H1 (cell line): ENCODE measurements around the gene IFI44L. TPM values are rescaled to one million over a fixed set of nuclear protein-coding genes. Genes with fewer than 3 reads are reported as not detected.

Source experiments
- CTCF ChIA-PET: fragments of 300-600 bp; sonication (Branson Sonifier 250); formaldehyde crosslinking; loops from one replicate; lab custom pipeline; 2021; ENCODE audit not compliant: partially characterized antibody; lab: Charles Lee
- POLR2A ChIA-PET: fragments of 300-600 bp; sonication (Branson Sonifier 250); formaldehyde crosslinking; loops from one replicate; lab custom pipeline; 2021; ENCODE audit warnings: inconsistent platforms; ENCODE audit not compliant: partially characterized antibody; lab: Charles Lee
- DNase-seq, 2 experiments: peaks; one replicate each; pipeline versions ENCODE4 v3.0.0 to v3.0.0-alpha.2; 2010 to 2022; ENCODE audit warnings: low spot score in 2 of 2, low read depth in 1 of 2, mixed read lengths in 1 of 2
- FAIRE-seq: peaks from 2 replicates; lab custom pipeline; 2011; peaks lifted over from hg19 to GRCh38; lab: Jason Lieb, UNC
- H2AFZ ChIP-seq: 2 replicates; pipeline ENCODE4 v1.8.1; 2012; ENCODE audit warnings: low read length, inconsistent platforms
- H2AK5ac ChIP-seq: 2 replicates; pipeline ENCODE4 v1.6.1; 2013; ENCODE audit warnings: low read depth, low read length
- H2BK120ac ChIP-seq: replicated peaks from 2 replicates; pipeline ENCODE3; 2013; ENCODE audit warnings: low read depth, low read length, inconsistent platforms
- H2BK12ac ChIP-seq: 2 replicates; pipeline ENCODE4 v1.6.1; 2013; ENCODE audit warnings: low read depth, low read length
- H2BK15ac ChIP-seq: 2 replicates; pipeline ENCODE4 v1.6.1; 2013; ENCODE audit warnings: low read length
- H2BK20ac ChIP-seq: 2 replicates; pipeline ENCODE4 v1.6.1; 2013; ENCODE audit warnings: low read length
- H2BK5ac ChIP-seq: 2 replicates; pipeline ENCODE4 v1.6.1; 2013; ENCODE audit warnings: low read depth, low read length
- H3K14ac ChIP-seq: 2 replicates; pipeline ENCODE4 v1.6.1; 2013; ENCODE audit warnings: inconsistent platforms; ENCODE audit not compliant: insufficient read length
- H3K18ac ChIP-seq: 2 replicates; pipeline ENCODE4 v1.6.1; 2013; ENCODE audit warnings: low read length; ENCODE audit errors: extremely low read depth
- H3K23ac ChIP-seq: 2 replicates; pipeline ENCODE4 v1.6.1; 2013; ENCODE audit warnings: inconsistent platforms; ENCODE audit not compliant: insufficient read length
- H3K23me2 ChIP-seq: 2 replicates; pipeline ENCODE4 v1.6.1; 2013; ENCODE audit warnings: low read depth, low read length
- H3K27ac ChIP-seq: 2 replicates; pipeline ENCODE4 v1.6.1; 2011; ENCODE audit warnings: low read depth, low read length, inconsistent platforms
- H3K27me3 ChIP-seq, 4 experiments: replicated peaks in 1 of 4; 1 replicate in 1 of 4; 2 replicates in 3 of 4; pipeline versions ENCODE4 v1.6.1 to v1.8.1; 2011 to 2013; ENCODE audit warnings: low read length in 3 of 4, mild to moderate bottlenecking in 3 of 4, inconsistent platforms in 2 of 4, mixed read lengths in 2 of 4, moderate library complexity in 1 of 4; ENCODE audit not compliant: control insufficient read depth in 3 of 4, insufficient read depth in 3 of 4; ENCODE audit errors: extremely low read depth in 1 of 4
- H3K36me3 ChIP-seq, 4 experiments: 2 replicates each; pipeline versions ENCODE4 v1.6.1 to v1.8.1; 2011 to 2013; ENCODE audit warnings: mild to moderate bottlenecking in 4 of 4, low read length in 3 of 4, moderate library complexity in 2 of 4, control low read depth in 1 of 4, inconsistent platforms in 1 of 4; ENCODE audit not compliant: insufficient read depth in 4 of 4, control insufficient read depth in 2 of 4
- H3K4ac ChIP-seq: replicated peaks from 2 replicates; pipeline ENCODE3; 2013; ENCODE audit warnings: low read length, low read depth, mixed read lengths, inconsistent platforms; ENCODE audit not compliant: insufficient read length
- H3K4me1 ChIP-seq, 4 experiments: replicated peaks in 1 of 4; 1 replicate in 1 of 4; 2 replicates in 3 of 4; pipeline versions ENCODE4 v1.6.1 to v1.8.1; 2011 to 2013; ENCODE audit warnings: low read length in 3 of 4, inconsistent platforms in 2 of 4, mixed read lengths in 1 of 4; ENCODE audit not compliant: insufficient read depth in 4 of 4, control insufficient read depth in 3 of 4
- H3K4me2 ChIP-seq, 2 experiments: 2 replicates each; pipeline versions ENCODE4 v1.6.1 to v1.8.1; 2011 to 2013; ENCODE audit warnings: low read depth in 2 of 2, low read length in 2 of 2, control low read depth in 1 of 2, inconsistent platforms in 1 of 2, mild to moderate bottlenecking in 1 of 2; ENCODE audit not compliant: insufficient read depth in 1 of 2
- H3K4me3 ChIP-seq, 4 experiments: fragments of 200-600, 300-600 bp in 1 of 4; sonication (generic), shearing (Covaris generic), sonication (Bioruptor Twin) in 1 of 4; 2 replicates each; pipeline versions ENCODE4 v1.5.1 to v1.8.1; 2011 to 2016; ENCODE audit warnings: low read length in 4 of 4, low read depth in 3 of 4, control low read depth in 2 of 4, inconsistent platforms in 2 of 4, mild to moderate bottlenecking in 2 of 4, mixed read lengths in 1 of 4, moderate library complexity in 1 of 4; ENCODE audit not compliant: insufficient read depth in 2 of 4; ENCODE audit errors: extremely low read depth in 1 of 4
- H3K56ac ChIP-seq: replicated peaks from 2 replicates; pipeline ENCODE3; 2013; ENCODE audit warnings: low read depth, mild to moderate bottlenecking, mixed read lengths, low read length, inconsistent platforms; ENCODE audit not compliant: insufficient read length
- H3K79me1 ChIP-seq: 2 replicates; pipeline ENCODE4 v1.6.1; 2013; ENCODE audit warnings: low read depth, low read length, control low read depth
- H3K79me2 ChIP-seq, 2 experiments: 2 replicates each; pipeline versions ENCODE4 v1.6.1 to v1.8.1; 2012 to 2013; ENCODE audit warnings: low read length in 2 of 2, mild to moderate bottlenecking in 2 of 2, inconsistent platforms in 1 of 2; ENCODE audit not compliant: insufficient read depth in 2 of 2, control insufficient read depth in 1 of 2
- H3K9ac ChIP-seq, 4 experiments: replicated peaks in 1 of 4; 1 replicate in 1 of 4; 2 replicates in 3 of 4; pipeline versions ENCODE4 v1.6.1 to v1.8.1; 2011 to 2013; ENCODE audit warnings: low read depth in 3 of 4, low read length in 3 of 4, control low read depth in 2 of 4, mild to moderate bottlenecking in 2 of 4, moderate library complexity in 2 of 4, inconsistent platforms in 1 of 4; ENCODE audit errors: extremely low read depth in 1 of 4
- H3K9me3 ChIP-seq, 2 experiments: 2 replicates each; pipeline versions ENCODE4 v1.6.1 to v1.8.1; 2012 to 2013; ENCODE audit warnings: mild to moderate bottlenecking in 2 of 2, moderate library complexity in 2 of 2, control low read depth in 1 of 2, inconsistent platforms in 1 of 2, low read depth in 1 of 2, low read length in 1 of 2, mixed read lengths in 1 of 2; ENCODE audit not compliant: insufficient read depth in 2 of 2
- H4K20me1 ChIP-seq, 2 experiments: replicated peaks in 1 of 2; 2 replicates each; pipeline versions ENCODE3 to v1.8.1; 2011 to 2013; ENCODE audit warnings: inconsistent platforms in 2 of 2, low read length in 2 of 2, mild to moderate bottlenecking in 1 of 2; ENCODE audit not compliant: insufficient read depth in 2 of 2, control insufficient read depth in 1 of 2
- H4K5ac ChIP-seq: 2 replicates; pipeline ENCODE4 v1.6.1; 2013; ENCODE audit warnings: low read length, low read depth, mixed read lengths, inconsistent platforms; ENCODE audit not compliant: insufficient read length
- H4K8ac ChIP-seq: 2 replicates; pipeline ENCODE4 v1.8.0; 2013; ENCODE audit warnings: mild to moderate bottlenecking, moderate library complexity, low read length, inconsistent platforms; ENCODE audit not compliant: insufficient read depth; ENCODE audit errors: extremely low read depth
- H4K91ac ChIP-seq: replicated peaks from 2 replicates; pipeline ENCODE3; 2013; ENCODE audit warnings: low read length, mixed read lengths, inconsistent platforms; ENCODE audit not compliant: insufficient read length
- BACH1 ChIP-seq: IDR thresholded peaks from 2 replicates; pipeline ENCODE4 v1.6.1; 2012; ENCODE audit warnings: low read length, improper control_type of control experiment
- CEBPB ChIP-seq: IDR thresholded peaks from 2 replicates; pipeline ENCODE4 v1.6.1; 2012; ENCODE audit warnings: low read depth, low read length
- HDAC2 ChIP-seq, 2 experiments: fragments of 300-600 bp in 1 of 2; sonication (generic) in 1 of 2; IDR thresholded peaks; 2 replicates each; pipeline ENCODE4 v1.6.1; 2011 to 2012; ENCODE audit warnings: low read depth in 2 of 2, low read length in 2 of 2, mild to moderate bottlenecking in 2 of 2, moderate library complexity in 2 of 2, borderline replicate concordance in 1 of 2, inconsistent platforms in 1 of 2
- KDM5A ChIP-seq: fragments of 200-600 bp; IDR thresholded peaks from 2 replicates; pipeline ENCODE4 v1.7.1; 2012; ENCODE audit warnings: mild to moderate bottlenecking, low read length, inconsistent platforms, mixed read lengths
- NRF1 ChIP-seq: IDR thresholded peaks from 2 replicates; pipeline ENCODE4 v1.6.1; 2011; ENCODE audit warnings: mild to moderate bottlenecking, low read depth, low read length, improper control_type of control experiment
- POLR2AphosphoS5 ChIP-seq: IDR thresholded peaks from 2 replicates; pipeline ENCODE4 v1.6.1; 2011; ENCODE audit warnings: low read depth, low read length
- POU5F1 ChIP-seq: IDR thresholded peaks from 2 replicates; pipeline ENCODE4 v1.6.1; 2011; ENCODE audit warnings: low read depth, mild to moderate bottlenecking, low read length, moderate library complexity
- RBBP5 ChIP-seq: IDR thresholded peaks from 2 replicates; pipeline ENCODE4 v1.7.1; 2012; ENCODE audit warnings: low read depth, mild to moderate bottlenecking, inconsistent platforms, low read length, moderate library complexity, borderline replicate concordance
- RXRA ChIP-seq: IDR thresholded peaks from 2 replicates; pipeline ENCODE4 v1.6.1; 2011; ENCODE audit warnings: low read depth, mild to moderate bottlenecking, low read length, moderate library complexity; ENCODE audit not compliant: insufficient read depth
- SIN3A ChIP-seq, 2 experiments: IDR thresholded peaks in 1 of 2; conservative IDR thresholded peaks in 1 of 2; 2 replicates each; pipeline ENCODE4 v1.6.1; 2011 to 2012; ENCODE audit warnings: low read length in 2 of 2, improper control_type of control experiment in 1 of 2, low read depth in 1 of 2, mild to moderate bottlenecking in 1 of 2
- SIX5 ChIP-seq: IDR thresholded peaks from 2 replicates; pipeline ENCODE4 v1.6.1; 2011; ENCODE audit warnings: mild to moderate bottlenecking, low read depth, low read length
- SP2 ChIP-seq: IDR thresholded peaks from 2 replicates; pipeline ENCODE4 v1.6.1; 2012; ENCODE audit warnings: mild to moderate bottlenecking, low read length, inconsistent platforms
- SP4 ChIP-seq: IDR thresholded peaks from 2 replicates; pipeline ENCODE4 v1.6.1; 2012; ENCODE audit warnings: low read length, inconsistent platforms
- SRF ChIP-seq: IDR thresholded peaks from 2 replicates; pipeline ENCODE4 v1.6.1; 2011; ENCODE audit warnings: mild to moderate bottlenecking, low read depth, low read length, moderate library complexity
- TAF1 ChIP-seq: IDR thresholded peaks from 2 replicates; pipeline ENCODE4 v1.6.1; 2011; ENCODE audit warnings: mild to moderate bottlenecking, low read depth, low read length
- TAF7 ChIP-seq: optimal IDR thresholded peaks from 2 replicates; pipeline ENCODE3; 2011; ENCODE audit warnings: low read depth, mild to moderate bottlenecking, inconsistent platforms, low read length, moderate library complexity, borderline replicate concordance
- polyA plus RNA-seq, 7 experiments: library from polyadenylated mRNA; depleted of rRNA in 3 of 7; stranded (reverse) in 5 of 7; unstranded in 2 of 7; fragments of >200 nt in 5 of 7; fragments of 200-250 nt in 2 of 7; gene quantifications; 1 replicate in 5 of 7; 2 replicates in 1 of 7; 4 replicates in 1 of 7; pipeline versions ENCODE4 v1.2.1 to v1.2.3, GENCODE V29; 2011 to 2013; ENCODE audit warnings: missing spikeins in 2 of 7, mixed read lengths in 2 of 7
- total RNA-seq: library from RNA; stranded (reverse); fragmentation: NEBNext Ultra II Directional; extraction: Animal tissue kit (Norgen Biotek cat#: 25700); gene quantifications from 2 replicates; pipeline ENCODE4 v1.2.1, GENCODE V29; 2021

The IFI44L gene
- total and polyA plus RNA-seq, 2 of the 8 experiments (the other 6 are each of a cell fraction or from before 2014, with no cell fraction given): not detected

- CTCF ChIA-PET: interaction anchor here (0.5 to 3.7 kb wide), 2 partner anchors 8 to 165 kb away, joined by 3 to 14 read pairs; no protein-coding TSS in a partner anchor
- no peak overlapping the region for H4K91ac ChIP-seq
- H2AFZ ChIP-seq: no peak overlapping the region
- H3K23me2 ChIP-seq: no peaks in the 10 kb centered on the region
- no peak overlapping the region for H3K56ac ChIP-seq
- H3K27ac ChIP-seq: no peak overlapping the region
- FAIRE-seq: no peak
- no peak overlapping the region for H2BK20ac ChIP-seq
- H3K27me3 ChIP-seq: no peaks in the 10 kb centered on the region
- H2BK12ac ChIP-seq: no peak overlapping the region
- H2BK15ac ChIP-seq: no peak overlapping the region
- no peak overlapping the region for H3K4me2 ChIP-seq
- H4K5ac ChIP-seq: no peak overlapping the region
- no peak overlapping the region for H2BK5ac ChIP-seq
- no peak overlapping the region for H4K8ac ChIP-seq
- POLR2A ChIA-PET: no interaction called here
- no peak overlapping the region for H3K18ac ChIP-seq
- H3K9ac ChIP-seq: no peak overlapping the region
- H3K79me2 ChIP-seq: no peaks in the 10 kb centered on the region
- no peak overlapping the region for H3K23ac ChIP-seq
- H2BK120ac ChIP-seq: no peak overlapping the region
- no peaks in the 10 kb centered on the region for H3K79me1 ChIP-seq
- H3K4me3 ChIP-seq: no peak overlapping the region
- no peak overlapping the region for H3K4ac ChIP-seq
- DNase-seq: no peak
- H4K20me1 ChIP-seq: no peaks in the 10 kb centered on the region
- H3K9me3 ChIP-seq: no peaks in the 10 kb centered on the region
- no peak overlapping the region for H3K14ac ChIP-seq
- no peak overlapping the region for H2AK5ac ChIP-seq
- H3K36me3 ChIP-seq: no peaks in the 10 kb centered on the region
- H3K4me1 ChIP-seq: no peaks in the 10 kb centered on the region
- TF ChIP-seq POU5F1 (no peak), NRF1 (no peak), HDAC2 (IDR thresholded peaks at IDR 0.05; ENCODE audit: borderline replicate concordance in 1 of 2, low read depth in 2 of 2, low read length in 2 of 2) (no peak), TAF7 (no peak), BACH1 (no peak), TAF1 (no peak), SP2 (no peak), RBBP5 (no peak), RXRA (no peak), SIN3A (conservative IDR thresholded peaks at IDR 0.05 in 1 of 2, IDR thresholded peaks at IDR 0.05 in 1 of 2; ENCODE audit: low read depth in 1 of 2, low read length in 2 of 2) (no peak), CEBPB (no peak), SIX5 (no peak), SP4 (no peak), KDM5A (no peak), POLR2AphosphoS5 (no peak), SRF (no peak)
These were observed 48.2 kb downstream of the IFI44L start for GRCh38 chr1:78668427-78668826.
